Endothelial cell of hepatic sinusoid (primary cell): Measurements from ENCODE around the gene ACTL9.
"Not testable (repeated sequence)": the region's sequence is repeated elsewhere in the genome, so short reads cannot be mapped to it uniquely, and the experiment has no call there.

Experiments
- in situ Hi-C: cut with HindIII; loops from 2 replicates; pipeline ENCODE4 v1.10.0; 2017; ENCODE audit warnings: low sequenced_read_pairs

The ACTL9 gene, protein sequence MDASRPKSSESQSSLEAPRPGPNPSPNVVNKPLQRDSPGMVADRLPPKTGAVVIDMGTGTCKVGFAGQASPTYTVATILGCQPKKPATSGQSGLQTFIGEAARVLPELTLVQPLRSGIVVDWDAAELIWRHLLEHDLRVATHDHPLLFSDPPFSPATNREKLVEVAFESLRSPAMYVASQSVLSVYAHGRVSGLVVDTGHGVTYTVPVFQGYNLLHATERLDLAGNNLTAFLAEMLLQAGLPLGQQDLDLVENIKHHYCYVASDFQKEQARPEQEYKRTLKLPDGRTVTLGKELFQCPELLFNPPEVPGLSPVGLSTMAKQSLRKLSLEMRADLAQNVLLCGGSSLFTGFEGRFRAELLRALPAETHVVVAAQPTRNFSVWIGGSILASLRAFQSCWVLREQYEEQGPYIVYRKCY

DNA sequence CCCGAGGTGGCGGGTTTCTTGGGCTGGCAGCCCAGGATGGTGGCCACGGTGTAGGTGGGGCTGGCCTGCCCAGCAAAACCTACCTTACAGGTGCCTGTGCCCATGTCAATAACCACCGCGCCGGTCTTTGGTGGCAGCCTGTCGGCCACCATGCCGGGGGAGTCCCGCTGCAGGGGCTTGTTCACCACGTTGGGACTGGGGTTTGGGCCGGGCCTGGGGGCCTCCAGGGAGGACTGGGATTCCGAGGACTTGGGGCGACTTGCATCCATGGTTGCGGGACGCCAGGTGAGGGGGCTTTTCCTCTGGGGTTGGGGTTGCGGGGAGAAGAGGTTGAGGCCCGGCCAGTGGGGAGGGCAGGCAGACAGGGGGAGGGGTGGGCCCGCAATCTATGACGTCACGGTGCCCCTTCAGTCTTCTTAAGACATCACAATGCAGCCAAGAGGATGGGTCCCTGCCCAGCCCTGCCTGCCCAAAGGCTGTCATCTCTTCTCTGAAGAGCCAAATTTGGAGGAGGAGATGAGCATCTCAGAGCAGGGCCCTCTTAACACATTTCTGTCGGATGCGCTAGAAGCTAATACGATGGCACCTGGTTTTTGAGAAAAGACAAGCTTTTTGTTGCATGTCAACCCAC lies at the start of gene ACTL9:
Gene ACTL9, minus strand, starts transcription at position 363 of the 631 bp plus-strand sequence. Its CDS starts 94 bp downstream, at position 269.
- in situ Hi-C loops, result no loop called here

- in situ Hi-C loops, result not testable (repeated sequence)
Measured at GRCh38 chr19:8739291-8740065, 40.9 kb upstream of the ACTL9 start.

DNA sequence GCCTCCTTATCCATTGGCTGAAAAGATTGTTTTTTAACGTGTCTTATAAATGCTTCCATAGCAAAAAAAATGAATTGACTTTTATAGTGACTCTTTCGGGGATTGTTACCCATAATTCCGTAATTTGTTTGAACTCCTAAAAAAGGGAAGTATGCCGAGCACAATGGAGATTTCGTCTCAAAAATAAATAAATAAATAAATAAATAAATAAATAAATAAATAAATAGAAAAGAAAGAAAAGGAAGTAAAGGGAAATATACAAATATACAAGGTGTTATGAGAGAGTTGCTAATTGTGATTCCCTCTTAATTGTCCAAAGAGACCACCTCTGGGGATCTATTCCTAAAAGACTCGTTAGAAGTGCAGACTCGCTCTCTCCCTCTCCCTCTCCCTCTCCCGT lies 39.8 kb upstream of the ACTL9 start:
- in situ Hi-C loops, result no loop called here

- in situ Hi-C loops, result no loop called here
Measured at GRCh38 chr19:8731428-8732169, 33.0 kb upstream of the ACTL9 start.

DNA sequence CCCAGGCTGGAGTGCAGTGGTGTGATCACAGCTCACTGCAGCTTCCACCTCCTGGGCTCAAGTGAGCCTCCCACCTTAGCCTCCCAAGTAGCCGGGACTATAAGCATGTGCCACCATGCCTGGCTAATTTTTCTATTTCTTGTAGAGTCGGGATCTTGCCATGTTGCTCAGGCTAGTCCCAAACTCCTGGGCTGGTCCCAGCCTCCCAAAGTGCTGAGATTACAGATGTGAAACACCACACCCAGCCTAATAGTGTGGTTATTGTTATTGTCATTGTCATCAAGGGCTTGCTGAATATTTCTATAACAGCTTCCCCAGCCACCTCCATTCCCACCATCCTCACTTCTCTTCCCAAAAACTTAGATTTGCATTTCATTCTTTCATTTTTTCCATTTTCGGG lies 25.7 kb upstream of the ACTL9 start:
- in situ Hi-C loops, result no loop called here

DNA sequence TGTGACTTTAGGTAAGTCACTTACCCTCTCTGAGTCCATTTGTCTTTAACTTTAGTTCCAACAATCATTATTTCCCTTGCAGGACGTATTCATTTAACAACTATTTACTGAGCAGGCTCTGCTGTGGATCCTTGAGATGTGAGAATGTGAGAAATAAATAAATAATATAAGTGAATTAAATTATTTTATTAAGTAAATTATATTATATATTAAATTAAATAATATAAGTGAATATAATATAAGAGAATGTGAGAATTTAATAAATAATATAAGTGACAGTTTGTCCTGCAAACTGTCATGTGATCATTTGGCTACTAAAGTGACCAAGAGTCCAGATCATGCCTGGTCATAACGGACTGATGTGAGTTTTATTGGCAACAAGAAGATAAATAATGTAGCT lies 23.4 kb upstream of the ACTL9 start:
- in situ Hi-C loops, result no loop called here

DNA sequence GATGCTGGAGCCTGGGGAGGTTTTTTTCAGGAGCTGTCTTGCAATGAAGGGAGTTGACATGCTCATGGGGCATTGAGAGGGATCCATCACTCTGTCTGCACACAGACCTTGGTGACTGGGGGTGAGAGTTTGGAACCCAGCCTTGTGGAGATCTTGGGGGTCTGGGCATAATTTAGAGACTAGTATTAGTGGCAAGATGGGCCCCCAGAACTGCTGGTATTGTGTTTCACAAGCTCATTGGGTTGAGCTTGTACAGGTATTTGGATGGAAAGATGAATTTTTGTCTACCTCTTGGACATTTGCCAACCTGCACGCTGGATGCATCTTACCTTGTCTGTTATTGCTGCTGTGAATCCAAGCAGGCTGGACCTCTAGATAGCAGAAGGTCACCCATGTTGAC lies 22.7 kb upstream of the ACTL9 start, which contains the start of gene OR2Z1:
Gene OR2Z1, plus strand, starts transcription at position 301 of the 400 bp plus-strand sequence. CDS start 9,395 bp downstream, outside the sequence.
- in situ Hi-C loops, result no loop called here

DNA sequence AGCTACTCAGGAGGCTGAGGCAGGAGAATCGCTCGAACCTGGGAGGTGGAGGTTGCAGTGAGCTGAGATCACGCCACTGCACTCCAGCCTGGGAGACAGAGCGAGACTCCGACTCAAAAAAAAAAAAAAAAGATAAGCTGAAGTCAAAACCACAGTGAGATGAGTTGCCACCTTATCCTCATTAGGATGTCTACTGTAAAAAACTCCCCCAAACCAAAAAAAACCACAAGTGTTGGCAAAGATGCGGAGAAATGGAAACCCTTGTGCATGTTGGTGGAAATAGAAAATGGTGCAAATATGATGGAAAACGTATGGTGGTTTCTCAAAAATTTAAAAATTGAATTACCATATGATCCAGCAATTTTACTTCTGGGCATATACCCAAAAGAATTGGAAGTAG lies 11.7 kb upstream of the ACTL9 start:
- in situ Hi-C loops, result not testable (repeated sequence)

DNA sequence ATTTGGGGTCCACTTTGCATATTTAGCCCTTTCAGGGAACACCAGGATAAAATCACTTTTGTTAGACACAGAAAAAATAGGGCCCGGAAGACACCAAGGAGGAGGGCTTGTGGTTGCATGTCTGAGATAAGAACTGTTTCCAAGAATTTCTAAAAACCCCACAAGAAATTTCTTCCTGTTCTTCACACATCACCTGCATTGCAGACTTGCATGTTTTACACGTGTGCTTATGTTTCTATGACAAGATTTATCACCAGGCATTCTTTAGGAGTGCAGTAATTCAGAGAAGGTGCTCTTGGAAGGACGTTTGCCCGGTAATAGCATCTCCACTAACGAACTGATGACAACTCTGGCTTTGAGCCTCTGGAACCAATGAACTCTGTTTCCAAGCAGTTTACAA lies 7.1 kb upstream of the ACTL9 start:
- in situ Hi-C loops, result no loop called here

- in situ Hi-C loops, result not testable (repeated sequence)
Measured at GRCh38 chr19:8705304-8705703, 6.7 kb upstream of the ACTL9 start.

DNA sequence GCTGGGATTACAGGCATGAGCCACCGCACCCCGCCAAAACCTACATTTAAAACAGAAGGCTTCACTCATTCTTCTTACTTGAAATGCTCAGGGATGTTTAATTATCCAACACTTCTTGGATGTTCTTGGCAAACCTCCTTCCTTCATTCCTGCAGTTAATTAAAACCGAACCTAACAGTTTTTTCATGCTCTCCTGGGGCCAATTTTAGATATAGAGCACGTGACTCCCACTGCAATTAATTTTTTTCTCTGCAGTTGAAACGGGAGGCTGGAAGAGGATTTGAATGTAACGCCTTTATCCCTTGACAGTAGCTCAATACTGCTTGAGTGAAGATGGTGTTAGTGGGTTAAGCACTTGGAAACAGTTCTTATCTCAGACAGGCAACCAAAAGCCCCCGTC lies 4.6 kb upstream of the ACTL9 start:
- in situ Hi-C loops, result no loop called here

GRCh38 chr19:8702350-8702749 lies 3.8 kb upstream of the ACTL9 start:
- in situ Hi-C loops, result no loop called here

GRCh38 chr19:8700956-8701355 lies 2.4 kb upstream of the ACTL9 start:
- in situ Hi-C loops, result no loop called here

DNA sequence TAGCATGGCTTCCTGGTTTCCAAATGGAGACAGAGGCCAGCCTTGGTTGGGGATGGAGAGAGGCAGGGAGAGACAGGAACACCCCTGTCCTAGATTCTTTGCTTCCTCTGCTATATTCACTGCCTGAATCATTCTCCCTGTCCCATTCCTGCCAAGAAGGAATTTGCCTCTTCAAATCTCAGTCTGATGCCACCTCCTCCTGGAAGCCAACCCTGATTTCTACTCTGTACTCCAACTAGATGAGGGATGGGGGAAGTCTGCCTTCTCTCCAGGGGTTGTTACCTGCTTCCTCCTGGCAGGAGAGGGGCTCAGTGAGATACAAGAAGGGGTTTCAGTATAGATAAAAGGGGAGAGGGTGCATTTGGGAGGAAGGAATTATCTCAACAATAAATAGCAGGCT lies 1.3 kb upstream of the ACTL9 start:
- in situ Hi-C loops, result no loop called here

DNA sequence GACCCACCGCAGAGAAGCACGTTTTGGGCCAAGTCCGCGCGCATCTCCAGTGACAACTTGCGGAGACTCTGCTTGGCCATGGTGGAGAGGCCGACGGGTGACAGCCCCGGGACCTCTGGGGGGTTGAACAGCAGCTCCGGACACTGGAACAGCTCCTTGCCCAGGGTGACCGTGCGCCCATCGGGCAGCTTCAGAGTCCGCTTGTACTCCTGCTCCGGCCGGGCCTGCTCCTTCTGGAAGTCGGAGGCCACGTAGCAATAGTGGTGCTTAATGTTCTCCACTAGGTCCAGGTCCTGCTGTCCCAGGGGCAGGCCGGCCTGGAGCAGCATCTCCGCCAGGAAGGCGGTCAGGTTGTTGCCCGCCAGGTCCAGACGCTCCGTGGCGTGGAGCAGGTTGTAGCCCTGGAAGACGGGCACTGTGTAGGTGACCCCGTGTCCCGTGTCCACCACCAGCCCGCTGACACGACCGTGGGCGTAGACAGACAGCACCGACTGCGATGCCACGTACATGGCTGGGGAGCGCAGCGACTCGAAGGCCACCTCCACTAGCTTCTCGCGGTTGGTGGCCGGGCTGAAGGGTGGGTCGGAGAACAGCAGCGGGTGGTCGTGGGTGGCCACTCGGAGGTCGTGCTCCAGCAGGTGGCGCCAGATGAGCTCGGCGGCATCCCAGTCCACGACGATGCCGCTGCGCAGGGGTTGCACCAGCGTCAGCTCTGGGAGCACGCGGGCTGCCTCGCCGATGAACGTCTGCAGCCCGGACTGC lies 743 bp downstream of the ACTL9 start:
- in situ Hi-C loops, result no loop called here

DNA sequence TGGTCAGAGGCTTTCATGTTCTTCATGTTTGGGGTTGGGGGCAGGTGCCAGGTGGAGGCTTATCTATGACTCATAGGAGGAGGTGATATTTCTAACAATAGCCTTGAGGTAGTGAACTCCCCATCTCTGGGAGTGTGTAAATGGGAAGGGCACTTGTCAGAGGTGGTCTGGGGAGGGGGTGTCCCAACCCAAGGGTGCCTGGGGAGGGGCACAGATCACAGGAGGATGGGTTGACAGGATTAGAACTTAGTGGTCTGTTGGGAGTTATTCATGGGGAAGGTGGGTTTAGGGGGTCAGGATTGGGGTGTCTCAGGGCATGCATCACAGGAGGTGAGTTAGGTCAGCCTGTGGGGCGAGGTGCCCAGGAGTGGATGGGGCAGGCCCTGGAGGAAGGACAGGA lies 1.6 kb downstream of the ACTL9 start:
- in situ Hi-C loops, result no loop called here

DNA sequence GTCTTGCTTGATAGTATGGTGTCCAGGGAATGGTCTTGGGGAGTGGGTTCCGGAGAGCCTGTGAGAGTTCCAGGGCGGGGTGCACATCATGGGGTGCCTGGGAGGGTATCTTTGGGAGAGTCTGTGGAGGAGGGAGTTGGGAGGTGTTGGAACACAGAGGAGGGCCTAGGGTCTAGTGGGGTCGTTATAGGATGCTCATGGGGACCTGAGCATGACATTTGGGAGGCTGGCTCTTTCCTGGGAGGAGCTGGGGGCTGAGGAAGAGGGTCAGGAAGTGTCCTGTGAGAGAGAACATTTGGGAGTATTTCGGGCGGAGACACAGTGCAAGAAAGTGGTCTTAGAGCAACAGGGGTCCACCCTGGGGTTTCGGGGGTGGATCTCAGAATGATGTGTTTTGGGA lies 2.7 kb downstream of the ACTL9 start:
- in situ Hi-C loops, result no loop called here

DNA sequence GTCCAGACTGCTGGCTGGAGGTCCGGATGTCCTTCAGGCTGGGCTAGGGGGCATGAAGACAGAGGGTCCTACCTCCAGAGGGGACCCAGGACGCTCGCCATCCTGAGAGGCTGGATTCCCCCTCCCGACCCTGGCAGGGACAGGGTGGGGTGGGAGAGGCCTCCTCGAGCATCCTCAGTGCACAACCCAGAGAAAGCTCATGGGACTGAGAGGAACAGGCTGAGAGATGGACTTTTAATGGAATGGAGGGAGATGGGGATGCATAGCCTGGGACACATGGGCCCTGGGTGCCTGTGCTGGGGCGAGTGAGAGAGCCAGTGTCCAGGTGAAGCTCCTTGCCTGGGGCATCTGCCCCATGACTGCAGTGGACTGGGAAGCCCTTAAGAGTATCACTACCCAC lies 3.1 kb downstream of the ACTL9 start:
- in situ Hi-C loops, result no loop called here

DNA sequence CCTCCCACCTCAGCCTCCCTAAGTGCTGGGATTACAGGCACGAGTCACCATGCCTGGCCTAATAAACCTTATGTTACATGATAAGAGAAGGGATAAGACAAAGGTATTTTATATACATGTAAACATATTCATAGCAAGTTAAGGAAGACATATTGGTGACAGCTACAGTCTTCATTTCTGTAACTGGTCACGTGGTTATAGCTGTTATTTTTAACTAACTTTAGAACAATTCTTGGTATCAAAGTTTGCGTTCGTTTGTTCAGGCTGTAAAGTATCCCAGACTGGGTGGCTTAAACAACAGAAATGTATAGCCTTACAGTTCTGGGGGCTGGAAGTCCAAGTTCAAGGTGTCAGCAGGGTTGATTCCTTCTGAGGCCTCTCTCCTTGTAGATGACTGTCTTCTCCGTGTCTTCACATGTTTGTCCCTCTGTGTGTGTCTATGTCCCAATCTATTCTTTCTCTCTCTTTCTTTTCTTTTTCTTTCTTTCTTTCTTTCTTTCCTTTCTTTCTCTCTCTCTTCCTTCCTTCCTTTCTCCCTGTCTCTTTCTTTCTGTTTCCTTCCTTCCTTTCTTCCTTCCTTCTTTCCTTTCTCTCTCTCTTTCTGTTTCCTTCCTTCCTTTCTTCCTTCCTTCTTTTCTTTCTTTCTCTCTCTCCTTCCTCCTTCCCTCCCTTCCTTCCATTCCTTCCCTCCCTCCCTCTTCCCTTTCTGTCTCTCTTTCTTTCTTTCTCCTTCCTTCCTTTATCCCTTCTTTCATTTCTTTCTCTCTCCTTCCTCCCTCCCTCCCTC lies 7.6 kb downstream of the ACTL9 start:
- in situ Hi-C loops, result no loop called here
